K562 (cell line): ENCODE measurements around the gene SLC22A1. TPM values are rescaled to one million over a fixed set of nuclear protein-coding genes. Genes with fewer than 3 reads are reported as not detected.

Experiments used
- CHAMP1 ChIP-seq: fragments of 450-650 bp; IDR thresholded peaks from 2 replicates; pipeline ENCODE4 v1.6.1; 2016; ENCODE audit warnings: mild to moderate bottlenecking
- FOXM1 ChIP-seq, 2 experiments: fragments of 450-650 bp in 1 of 2; sonication (generic) in 1 of 2; formaldehyde crosslinking in 1 of 2; IDR thresholded peaks; 2 replicates each; pipeline versions ENCODE4 v1.6.1 to v1.9.0; 2017 to 2022; ENCODE audit warnings: low read depth in 2 of 2, mild to moderate bottlenecking in 2 of 2, missing genetic modification reagents in 1 of 2, moderate library complexity in 1 of 2
- NELFE ChIP-seq: IDR thresholded peaks from 2 replicates; pipeline ENCODE4 v1.6.1; 2011; ENCODE audit warnings: mild to moderate bottlenecking; ENCODE audit not compliant: insufficient read depth, insufficient read length
- POLR3G ChIP-seq: IDR thresholded peaks from 2 replicates; pipeline ENCODE4 v1.6.1; 2011; ENCODE audit not compliant: insufficient read length, insufficient replicate concordance; ENCODE audit errors: extremely low read depth
- RBM34 ChIP-seq: fragments of 200-400 bp; formaldehyde crosslinking; IDR thresholded peaks from 2 replicates; pipeline ENCODE4 v1.6.1; 2018; ENCODE audit warnings: low read length, borderline replicate concordance; ENCODE audit not compliant: insufficient read depth
- SMAD2 ChIP-seq: fragments of 150-350 bp; IDR thresholded peaks from 2 replicates; pipeline ENCODE4 v1.6.1; 2014; ENCODE audit warnings: low read depth, mild to moderate bottlenecking, low read length
- XRCC3 ChIP-seq: fragments of 450-650 bp; IDR thresholded peaks from 2 replicates; pipeline ENCODE4 v1.6.1; 2017; ENCODE audit warnings: mild to moderate bottlenecking, moderate library complexity
- ZNF586 ChIP-seq: fragments of 450-650 bp; formaldehyde crosslinking; conservative IDR thresholded peaks from 2 replicates; pipeline ENCODE4 v1.4.0; 2020; ENCODE audit warnings: mild to moderate bottlenecking, moderate library complexity
- polyA plus RNA-seq, 8 experiments: library from polyadenylated mRNA; depleted of rRNA in 4 of 8; stranded (reverse) in 5 of 8; unstranded in 3 of 8; fragments of >200 nt; fragmentation: Nextera tagmentation in 2 of 8; fragmentation: Illumina TruSeq in 1 of 8; extraction: Ambion mirVana in 2 of 8; extraction: Trizol in 1 of 8; gene quantifications; 2 replicates each; pipeline versions ENCODE4 v1.2.1 to v1.2.3, GENCODE V29; 2011 to 2014; ENCODE audit warnings: inconsistent platforms in 1 of 8, missing spikeins in 1 of 8
- total RNA-seq, 7 experiments: library from RNA; depleted of rRNA in 6 of 7; stranded (reverse); fragments of >200 nt in 6 of 7; fragmentation: Illumina TruSeq in 2 of 7; extraction: Trizol in 2 of 7; gene quantifications; 2 replicates each; pipeline versions ENCODE4 v1.2.1 to v1.2.3, GENCODE V29; 2011 to 2021; ENCODE audit warnings: low replicate concordance in 1 of 7

The SLC22A1 gene
- total and polyA plus RNA-seq, 9 of the 15 experiments (the other 6 are each of a cell fraction or from before 2014, with no cell fraction given), result 0.11 to 0.60 (median 0.26) TPM; not detected in 4

GRCh38 chr6:160095146-160095845, 26.3 kb upstream of the SLC22A1 start (continued):
- TF ChIP-seq XRCC3 (no peak), POLR3G (no peak), FOXM1 (IDR thresholded peaks at IDR 0.05; ENCODE audit: low read depth) (no peak), FOXM1 (CRISPR knock-in tag; IDR thresholded peaks at IDR 0.05; ENCODE audit: low read depth) (no peak), NELFE (no peak), CHAMP1 (no peak), SMAD2 (no peak), RBM34 (no peak), ZNF586 (no peak)
- TF ChIP-seq, all 486 proteins: peak for 0
